ENCODE measurements around the gene MEGF9. TPM values are rescaled to one million over a fixed set of nuclear protein-coding genes. Genes with fewer than 3 reads are reported as not detected.

MEGF9 gene
- polyA plus RNA-seq, 1 of the 3 experiments (the other 2 are of a cell fraction): 1.8 TPM

GRCh38 chr9:120663380-120663779 is 50.9 kb downstream of the MEGF9 start:
- Histone ChIP-seq H3K27ac (ENCODE audit: low read depth in 2 of 2, low read length in 1 of 2) (peak overlapping the region in 1 of 2 experiments; percentile 87; a peak in 1 of 4 replicates), H3K36me3 (replicated peaks in 1 of 2; ENCODE audit: control insufficient read depth in 1 of 2, insufficient read depth in 2 of 2, low read length in 1 of 2) (no peaks in the 10 kb centered on the region), H4K20me1 (ENCODE audit: insufficient read depth) (no peaks in the 10 kb centered on the region), H3K4me2 (no peak overlapping the region), H3F3A (replicated peaks; ENCODE audit: insufficient read depth) (no peaks in the 10 kb centered on the region), H3K9me2 (no peaks in the 10 kb centered on the region), H3K27me3 (ENCODE audit: insufficient read depth) (no peaks in the 10 kb centered on the region), H3K79me2 (ENCODE audit: insufficient read depth) (peaks cover 7% of the 10 kb centered on the region; the same call in 1 of the 2 replicates), H3K4me3 (ENCODE audit: low read depth in 2 of 2, low read length in 1 of 2) (no peak overlapping the region), H3K4me1 (ENCODE audit: control insufficient read depth in 1 of 2, insufficient read depth in 2 of 2, low read depth in 1 of 2, low read length in 1 of 2) (peaks cover 0 to 21% of the 10 kb centered on the region in 2 experiments; a peak in 2 of 4 replicates), H3K9me3 (no peaks in the 10 kb centered on the region), H2AFZ (ENCODE audit: low read depth) (no peak overlapping the region), H3K9ac (no peak overlapping the region)
- WGBS (ENCODE audit: low lambda C conversion rate): 80% methylated on average over 3 of the region's 3 CpGs
- DNase-seq: no peak
- CTCF ChIA-PET: interaction anchor here (2.2 kb wide), 1 partner anchor 44 kb away, joined by 6 read pairs; no protein-coding TSS in a partner anchor
- POLR2A ChIA-PET: no interaction called here
- TF ChIP-seq USF2 (IDR thresholded peaks at IDR 0.05; ENCODE audit: borderline replicate concordance, low read depth, low read length) (no peak), FOSL2 (IDR thresholded peaks at IDR 0.05; ENCODE audit: borderline replicate concordance, low read depth) (no peak), RFX5 (IDR thresholded peaks at IDR 0.05; ENCODE audit: low read length) (no peak), SMC3 (IDR thresholded peaks at IDR 0.05; ENCODE audit: low read depth, low read length) (no peak), MXI1 (IDR thresholded peaks at IDR 0.05; ENCODE audit: low read depth, low read length) (no peak), TEAD4 (IDR thresholded peaks at IDR 0.05; ENCODE audit: borderline replicate concordance, insufficient read depth) (no peak), MEF2A (IDR thresholded peaks at IDR 0.05; ENCODE audit: borderline replicate concordance, low read depth) (no peak), USF1 (IDR thresholded peaks at IDR 0.05; ENCODE audit: borderline replicate concordance, low read depth) (no peak), TAF1 (IDR thresholded peaks at IDR 0.05; ENCODE audit: borderline replicate concordance, low read depth, low read length) (no peak), GABPA (IDR thresholded peaks at IDR 0.05; ENCODE audit: low read depth) (no peak), EZH2phosphoT487 (IDR thresholded peaks at IDR 0.05; ENCODE audit: borderline replicate concordance, low read depth) (no peak), ELF1 (IDR thresholded peaks at IDR 0.05) (no peak), YY1 (IDR thresholded peaks at IDR 0.05; ENCODE audit: low read depth) (no peak)
- TF ChIP-seq, protein P1, sequence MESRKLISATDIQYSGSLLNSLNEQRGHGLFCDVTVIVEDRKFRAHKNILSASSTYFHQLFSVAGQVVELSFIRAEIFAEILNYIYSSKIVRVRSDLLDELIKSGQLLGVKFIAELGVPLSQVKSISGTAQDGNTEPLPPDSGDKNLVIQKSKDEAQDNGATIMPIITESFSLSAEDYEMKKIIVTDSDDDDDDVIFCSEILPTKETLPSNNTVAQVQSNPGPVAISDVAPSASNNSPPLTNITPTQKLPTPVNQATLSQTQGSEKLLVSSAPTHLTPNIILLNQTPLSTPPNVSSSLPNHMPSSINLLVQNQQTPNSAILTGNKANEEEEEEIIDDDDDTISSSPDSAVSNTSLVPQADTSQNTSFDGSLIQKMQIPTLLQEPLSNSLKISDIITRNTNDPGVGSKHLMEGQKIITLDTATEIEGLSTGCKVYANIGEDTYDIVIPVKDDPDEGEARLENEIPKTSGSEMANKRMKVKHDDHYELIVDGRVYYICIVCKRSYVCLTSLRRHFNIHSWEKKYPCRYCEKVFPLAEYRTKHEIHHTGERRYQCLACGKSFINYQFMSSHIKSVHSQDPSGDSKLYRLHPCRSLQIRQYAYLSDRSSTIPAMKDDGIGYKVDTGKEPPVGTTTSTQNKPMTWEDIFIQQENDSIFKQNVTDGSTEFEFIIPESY (IDR thresholded peaks at IDR 0.05; ENCODE audit: borderline replicate concordance, low read depth): no peak

All from SK-N-SH (cell line).